ENCODE data around the gene TREML2. TPM values are rescaled to one million over a fixed set of nuclear protein-coding genes. Genes with fewer than 3 reads are reported as not detected.
"Not testable (repeated sequence)": the region's sequence is repeated elsewhere in the genome, so short reads cannot be mapped to it uniquely, and the experiment has no call there.

TREML2 gene
- under 1 TPM; 0.19 to 0.28 TPM for total RNA-seq
- long read RNA-seq, donor 1: 0 reads
- long read RNA-seq, donor 2: 0 reads

GRCh38 chr6:41200901-41201763, at the start of gene TREML2:
TREML2 (minus strand) TSS chr6:41201149; CDS start chr6:41201008, 141 bp downstream.
- DNase-seq (ENCODE audit: low spot score): no peak
- intact Hi-C loops (cut with DNase I): no loop called here

- intact Hi-C loops (cut with DNase I): no loop called here
- no peak for DNase-seq (ENCODE audit: low spot score)
Measured at GRCh38 chr6:41247882-41248705, 47.1 kb upstream of the TREML2 start.

GRCh38 chr6:41247288-41247865, 46.4 kb upstream of the TREML2 start:
- intact Hi-C loops (cut with DNase I): no loop called here
- peak; percentile 71 for DNase-seq (ENCODE audit: low spot score)

GRCh38 chr6:41246529-41246928, 45.6 kb upstream of the TREML2 start:
- intact Hi-C loops (cut with DNase I); DNase-seq (ENCODE audit: low spot score): not testable (repeated sequence)

- DNase-seq (ENCODE audit: low spot score): no peak
- intact Hi-C loops (cut with DNase I): no loop called here
Measured at GRCh38 chr6:41239467-41240159, 38.7 kb upstream of the TREML2 start.

GRCh38 chr6:41237128-41237527, 36.2 kb upstream of the TREML2 start:
- intact Hi-C loops (cut with DNase I): no loop called here
- no peak for DNase-seq (ENCODE audit: low spot score)

GRCh38 chr6:41236276-41236675, 35.3 kb upstream of the TREML2 start:
- DNase-seq (ENCODE audit: low spot score): no peak
- intact Hi-C loops (cut with DNase I): no loop called here

- no peak for DNase-seq (ENCODE audit: low spot score)
- intact Hi-C loops (cut with DNase I): no loop called here
Measured at GRCh38 chr6:41232667-41233066, 31.7 kb upstream of the TREML2 start.

- no peak for DNase-seq (ENCODE audit: low spot score)
- intact Hi-C loops (cut with DNase I): no loop called here
Measured at GRCh38 chr6:41231246-41231645, 30.3 kb upstream of the TREML2 start.

- DNase-seq (ENCODE audit: low spot score): no peak
- intact Hi-C loops (cut with DNase I): no loop called here
Measured at GRCh38 chr6:41229721-41230120, 28.8 kb upstream of the TREML2 start.

GRCh38 chr6:41228616-41229015, 27.7 kb upstream of the TREML2 start:
- intact Hi-C loops (cut with DNase I): no loop called here
- no peak for DNase-seq (ENCODE audit: low spot score)

GRCh38 chr6:41228096-41228495, 27.1 kb upstream of the TREML2 start, which contains the start of gene TREML4:
TREML4 (plus strand) TSS chr6:41228349; CDS start chr6:41228428, 79 bp downstream.
- DNase-seq (ENCODE audit: low spot score): no peak
- intact Hi-C loops (cut with DNase I): no loop called here

GRCh38 chr6:41226752-41227151, 25.8 kb upstream of the TREML2 start:
- DNase-seq (ENCODE audit: low spot score): no peak
- intact Hi-C loops (cut with DNase I): no loop called here

GRCh38 chr6:41224800-41225199, 23.9 kb upstream of the TREML2 start:
- intact Hi-C loops (cut with DNase I): no loop called here
- DNase-seq (ENCODE audit: low spot score): no peak

GRCh38 chr6:41222513-41222912, 21.6 kb upstream of the TREML2 start:
- intact Hi-C loops (cut with DNase I): no loop called here
- peak; percentile 63 for DNase-seq (ENCODE audit: low spot score)

GRCh38 chr6:41222045-41222444, 21.1 kb upstream of the TREML2 start:
- DNase-seq (ENCODE audit: low spot score): peak; percentile 45
- intact Hi-C loops (cut with DNase I): no loop called here

- peak; percentile 31 for DNase-seq (ENCODE audit: low spot score)
- intact Hi-C loops (cut with DNase I): no loop called here
Measured at GRCh38 chr6:41216616-41217015, 15.7 kb upstream of the TREML2 start.

- no peak for DNase-seq (ENCODE audit: low spot score)
- intact Hi-C loops (cut with DNase I): no loop called here
Measured at GRCh38 chr6:41215777-41216176, 14.8 kb upstream of the TREML2 start.

GRCh38 chr6:41214559-41215238, 13.8 kb upstream of the TREML2 start:
- intact Hi-C loops (cut with DNase I): no loop called here
- no peak for DNase-seq (ENCODE audit: low spot score)
